HL-60 (cell line): ENCODE measurements around the gene RSAD1.

Source experiments
- DNase-seq, 2 experiments: peaks; one replicate each; pipeline ENCODE4 v3.0.0-alpha.2; 2010 to 2020; ENCODE audit warnings: low read depth in 1 of 2, low spot score in 1 of 2
- H3K27ac ChIP-seq: fragments of 250-450 bp; sonication (Bioruptor Pico); replicated peaks from 2 replicates; pipeline ENCODE4 v1.5.1; 2020; ENCODE audit warnings: mild to moderate bottlenecking, moderate library complexity
- H3K27me3 ChIP-seq: fragments of 250-450 bp; sonication (Bioruptor Pico); 2 replicates; pipeline ENCODE4 v1.5.1; 2021; ENCODE audit warnings: mild to moderate bottlenecking, moderate library complexity; ENCODE audit not compliant: insufficient read depth, poor library complexity, severe bottlenecking
- H3K4me3 ChIP-seq: replicated peaks from 2 replicates; pipeline ENCODE4 v1.5.1; 2011; ENCODE audit warnings: mild to moderate bottlenecking, control low read depth, low read length; ENCODE audit not compliant: insufficient read depth
- GABPA ChIP-seq: IDR thresholded peaks from 2 replicates; pipeline ENCODE4 v1.6.1; 2012; ENCODE audit warnings: low read depth
- POLR2AphosphoS5 ChIP-seq: IDR thresholded peaks from 2 replicates; pipeline ENCODE4 v1.6.1; 2012; ENCODE audit warnings: low read depth
- REST ChIP-seq: IDR thresholded peaks from 2 replicates; pipeline ENCODE4 v1.6.1; 2012; ENCODE audit warnings: low read depth; ENCODE audit not compliant: insufficient replicate concordance
- SPI1 ChIP-seq: IDR thresholded peaks from 2 replicates; pipeline ENCODE4 v1.6.1; 2012; ENCODE audit warnings: low read depth, mild to moderate bottlenecking, borderline replicate concordance
- TF ChIP-seq, protein P1 (sequence below): IDR thresholded peaks from one replicate; pipeline ENCODE4 v1.5.1; 2011; ENCODE audit warnings: low read length, control low read depth, inconsistent platforms; ENCODE audit not compliant: insufficient read depth

Gene RSAD1

DNA sequence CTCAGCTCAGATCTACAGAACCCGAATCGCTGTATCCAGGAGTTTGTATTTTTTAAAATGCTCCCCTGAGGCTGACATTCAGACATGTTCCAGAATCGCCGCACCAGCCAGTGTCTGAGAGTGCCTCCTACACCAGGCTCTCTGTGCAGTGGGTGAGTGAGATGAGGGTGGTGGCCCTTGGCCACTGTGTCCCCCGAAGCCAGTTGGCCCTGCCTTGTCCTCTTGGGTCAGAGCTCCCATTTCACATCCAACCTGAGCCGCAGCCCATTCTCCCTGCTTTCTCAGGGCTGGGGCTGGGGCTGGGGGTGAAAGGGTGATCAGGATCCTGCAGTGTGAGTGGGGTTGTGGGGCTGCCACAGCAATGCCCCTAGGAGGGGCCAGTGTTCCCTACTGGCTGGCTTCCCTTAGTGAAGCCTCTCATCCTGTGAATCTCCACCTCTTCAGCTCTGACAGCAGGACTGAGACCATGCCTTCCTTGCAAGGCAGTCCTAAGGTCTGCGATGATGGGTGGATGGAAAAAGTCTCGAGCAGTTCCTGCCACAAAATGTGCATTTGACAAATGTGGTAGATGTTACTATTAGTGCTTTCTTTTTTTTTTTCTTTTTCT, 16.7 kb downstream of the RSAD1 start:
- TF ChIP-seq REST (no peak), GABPA (no peak), POLR2AphosphoS5 (no peak), SPI1 (no peak)
- TF ChIP-seq, protein P1, sequence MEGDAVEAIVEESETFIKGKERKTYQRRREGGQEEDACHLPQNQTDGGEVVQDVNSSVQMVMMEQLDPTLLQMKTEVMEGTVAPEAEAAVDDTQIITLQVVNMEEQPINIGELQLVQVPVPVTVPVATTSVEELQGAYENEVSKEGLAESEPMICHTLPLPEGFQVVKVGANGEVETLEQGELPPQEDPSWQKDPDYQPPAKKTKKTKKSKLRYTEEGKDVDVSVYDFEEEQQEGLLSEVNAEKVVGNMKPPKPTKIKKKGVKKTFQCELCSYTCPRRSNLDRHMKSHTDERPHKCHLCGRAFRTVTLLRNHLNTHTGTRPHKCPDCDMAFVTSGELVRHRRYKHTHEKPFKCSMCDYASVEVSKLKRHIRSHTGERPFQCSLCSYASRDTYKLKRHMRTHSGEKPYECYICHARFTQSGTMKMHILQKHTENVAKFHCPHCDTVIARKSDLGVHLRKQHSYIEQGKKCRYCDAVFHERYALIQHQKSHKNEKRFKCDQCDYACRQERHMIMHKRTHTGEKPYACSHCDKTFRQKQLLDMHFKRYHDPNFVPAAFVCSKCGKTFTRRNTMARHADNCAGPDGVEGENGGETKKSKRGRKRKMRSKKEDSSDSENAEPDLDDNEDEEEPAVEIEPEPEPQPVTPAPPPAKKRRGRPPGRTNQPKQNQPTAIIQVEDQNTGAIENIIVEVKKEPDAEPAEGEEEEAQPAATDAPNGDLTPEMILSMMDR, result no peak

DNA sequence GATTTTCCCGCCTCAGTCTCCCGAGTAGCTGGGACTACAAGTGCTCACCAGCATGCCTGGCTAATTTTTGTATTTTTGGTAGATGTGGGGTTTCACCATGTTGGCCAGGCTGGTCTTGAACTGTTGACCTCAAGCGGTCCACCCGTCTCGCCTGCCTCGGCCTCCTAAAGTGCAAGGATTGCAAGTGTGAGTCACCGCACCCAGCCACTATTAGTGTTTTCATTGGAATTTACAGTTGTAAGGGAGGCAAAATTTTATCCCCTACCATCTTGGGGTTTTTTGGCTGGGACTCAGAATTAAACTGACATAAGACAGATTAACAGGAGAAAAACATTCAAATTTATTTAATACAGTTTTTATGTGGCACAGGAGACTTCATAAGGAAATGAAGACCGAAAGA, 17.3 kb downstream of the RSAD1 start:
- TF ChIP-seq SPI1 (no peak), REST (no peak)
- no peak for DNase-seq
- H3K27ac ChIP-seq, result no peak overlapping the region

More for the DNA sequence above, 16.7 kb downstream of the RSAD1 start:
- DNase-seq, result no peak
- Histone ChIP-seq H3K27ac (no peak overlapping the region), H3K4me3 (no peak overlapping the region), H3K27me3 (no peaks in the 10 kb centered on the region)

DNA sequence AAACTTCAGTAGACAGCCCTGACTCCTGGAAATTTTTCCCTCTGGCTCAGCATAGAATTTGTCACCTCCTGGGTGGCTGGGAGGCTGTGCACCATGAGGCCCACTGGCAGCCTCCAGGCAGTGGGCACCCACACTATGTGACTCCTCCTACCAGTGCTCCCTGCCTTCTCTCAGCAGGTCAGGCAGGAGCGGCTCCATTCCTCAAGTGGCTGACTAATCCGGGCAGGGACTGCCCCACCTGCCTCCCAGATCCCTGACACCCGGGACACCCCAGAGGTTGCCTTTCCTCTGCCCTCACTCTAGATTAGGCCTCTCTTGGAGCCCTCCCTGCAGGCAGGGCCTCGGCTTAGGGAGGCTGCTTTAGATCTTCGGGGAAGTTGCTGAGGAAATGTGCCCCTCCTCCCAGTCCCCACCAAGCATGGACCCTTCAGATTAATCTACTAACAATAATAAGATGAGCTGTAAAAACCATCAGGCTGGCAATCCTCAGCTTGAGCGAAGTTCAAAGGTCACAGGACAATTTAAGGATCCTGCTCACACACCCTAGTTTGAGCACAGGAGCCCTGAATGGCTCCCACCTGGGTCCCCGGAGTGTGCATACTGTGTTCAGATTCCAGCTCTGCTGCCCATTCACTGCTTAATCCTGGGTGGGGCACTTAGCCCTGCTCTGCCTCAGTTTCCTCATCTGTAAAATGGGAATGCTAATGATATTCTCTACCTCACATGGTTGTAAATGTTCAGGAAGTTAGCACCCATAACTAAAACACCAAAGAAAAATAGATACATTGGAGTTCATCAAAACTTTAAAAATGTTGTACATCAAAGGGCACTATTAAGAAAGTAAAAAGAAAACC, 19.6 kb downstream of the RSAD1 start:
- no peak for TF ChIP-seq GABPA
- no peak for TF ChIP-seq REST
- no peak for TF ChIP-seq POLR2AphosphoS5

More for the DNA sequence above, 17.3 kb downstream of the RSAD1 start:
- no peak overlapping the region for H3K4me3 ChIP-seq
- H3K27me3 ChIP-seq, result no peaks in the 10 kb centered on the region

GRCh38 chr17:50499270-50499669, 20.6 kb downstream of the RSAD1 start:
- Histone ChIP-seq H3K27me3 (no peaks in the 10 kb centered on the region), H3K4me3 (no peak overlapping the region), H3K27ac (no peak overlapping the region)
- DNase-seq, result no peak
- TF ChIP-seq POLR2AphosphoS5 (no peak), REST (no peak), GABPA (no peak), SPI1 (no peak)
- TF ChIP-seq, protein P1, result no peak

More for the DNA sequence above, 19.6 kb downstream of the RSAD1 start:
- Histone ChIP-seq H3K27ac (no peak overlapping the region), H3K27me3 (no peaks in the 10 kb centered on the region), H3K4me3 (no peak overlapping the region)
- DNase-seq, result no peak
